PFSK-1 (cell line): ENCODE measurements around the gene TFPI.

Source experiments
- FOXP2 ChIP-seq: optimal IDR thresholded peaks from 2 replicates; pipeline ENCODE3; 2011; ENCODE audit warnings: borderline replicate concordance, control low read depth, inconsistent platforms; ENCODE audit not compliant: insufficient read depth; ENCODE audit errors: extremely low read length, extremely low read depth
- POLR2AphosphoS5 ChIP-seq: IDR thresholded peaks from 2 replicates; pipeline ENCODE4 v1.6.1; 2012; ENCODE audit warnings: low read depth, mild to moderate bottlenecking, control low read depth, low read length, moderate library complexity
- SIN3A ChIP-seq: IDR thresholded peaks from 2 replicates; pipeline ENCODE4 v1.6.1; 2012; ENCODE audit warnings: mild to moderate bottlenecking, low read length, moderate library complexity, borderline replicate concordance; ENCODE audit not compliant: insufficient read depth
- TAF1 ChIP-seq: IDR thresholded peaks from 2 replicates; pipeline ENCODE4 v1.6.1; 2012; ENCODE audit warnings: low read length, control low read depth, borderline replicate concordance; ENCODE audit not compliant: insufficient read depth
- TF ChIP-seq, protein P1 (sequence below), 2 experiments: IDR thresholded peaks; 2 replicates each; pipeline versions ENCODE4 v1.6.1 to v1.8.0; 2011 to 2012; ENCODE audit warnings: low read depth in 2 of 2, low read length in 2 of 2, control low read depth in 1 of 2, inconsistent platforms in 1 of 2, mild to moderate bottlenecking in 1 of 2, moderate library complexity in 1 of 2; ENCODE audit not compliant: insufficient read depth in 1 of 2

Gene TFPI

DNA sequence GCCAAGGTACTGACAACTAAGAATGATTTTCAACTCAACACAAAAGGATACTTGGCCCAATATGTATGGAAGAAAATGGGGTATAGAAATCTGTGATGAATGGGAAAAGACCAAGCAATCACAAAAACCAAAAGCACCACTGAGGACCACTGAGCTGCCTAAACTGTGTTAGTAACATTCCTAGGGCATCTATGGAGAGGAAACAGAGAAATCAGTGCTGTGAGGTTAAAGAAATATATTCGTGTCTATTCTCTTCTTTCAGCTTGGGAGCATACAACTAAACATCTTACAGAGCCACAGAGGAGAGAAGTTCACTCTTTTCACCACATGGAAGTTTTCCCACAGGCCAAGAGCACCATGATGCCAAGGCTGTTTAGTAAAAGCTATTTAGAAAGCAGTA is 58.9 kb downstream of the TFPI start:
- no peak for TF ChIP-seq TAF1
- no peak for TF ChIP-seq POLR2AphosphoS5
- TF ChIP-seq, protein P1, sequence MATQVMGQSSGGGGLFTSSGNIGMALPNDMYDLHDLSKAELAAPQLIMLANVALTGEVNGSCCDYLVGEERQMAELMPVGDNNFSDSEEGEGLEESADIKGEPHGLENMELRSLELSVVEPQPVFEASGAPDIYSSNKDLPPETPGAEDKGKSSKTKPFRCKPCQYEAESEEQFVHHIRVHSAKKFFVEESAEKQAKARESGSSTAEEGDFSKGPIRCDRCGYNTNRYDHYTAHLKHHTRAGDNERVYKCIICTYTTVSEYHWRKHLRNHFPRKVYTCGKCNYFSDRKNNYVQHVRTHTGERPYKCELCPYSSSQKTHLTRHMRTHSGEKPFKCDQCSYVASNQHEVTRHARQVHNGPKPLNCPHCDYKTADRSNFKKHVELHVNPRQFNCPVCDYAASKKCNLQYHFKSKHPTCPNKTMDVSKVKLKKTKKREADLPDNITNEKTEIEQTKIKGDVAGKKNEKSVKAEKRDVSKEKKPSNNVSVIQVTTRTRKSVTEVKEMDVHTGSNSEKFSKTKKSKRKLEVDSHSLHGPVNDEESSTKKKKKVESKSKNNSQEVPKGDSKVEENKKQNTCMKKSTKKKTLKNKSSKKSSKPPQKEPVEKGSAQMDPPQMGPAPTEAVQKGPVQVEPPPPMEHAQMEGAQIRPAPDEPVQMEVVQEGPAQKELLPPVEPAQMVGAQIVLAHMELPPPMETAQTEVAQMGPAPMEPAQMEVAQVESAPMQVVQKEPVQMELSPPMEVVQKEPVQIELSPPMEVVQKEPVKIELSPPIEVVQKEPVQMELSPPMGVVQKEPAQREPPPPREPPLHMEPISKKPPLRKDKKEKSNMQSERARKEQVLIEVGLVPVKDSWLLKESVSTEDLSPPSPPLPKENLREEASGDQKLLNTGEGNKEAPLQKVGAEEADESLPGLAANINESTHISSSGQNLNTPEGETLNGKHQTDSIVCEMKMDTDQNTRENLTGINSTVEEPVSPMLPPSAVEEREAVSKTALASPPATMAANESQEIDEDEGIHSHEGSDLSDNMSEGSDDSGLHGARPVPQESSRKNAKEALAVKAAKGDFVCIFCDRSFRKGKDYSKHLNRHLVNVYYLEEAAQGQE (IDR thresholded peaks at IDR 0.05; ENCODE audit: insufficient read depth in 1 of 2, low read depth in 2 of 2, low read length in 2 of 2), result no peak
- no peak for TF ChIP-seq FOXP2
- no peak for TF ChIP-seq SIN3A

DNA sequence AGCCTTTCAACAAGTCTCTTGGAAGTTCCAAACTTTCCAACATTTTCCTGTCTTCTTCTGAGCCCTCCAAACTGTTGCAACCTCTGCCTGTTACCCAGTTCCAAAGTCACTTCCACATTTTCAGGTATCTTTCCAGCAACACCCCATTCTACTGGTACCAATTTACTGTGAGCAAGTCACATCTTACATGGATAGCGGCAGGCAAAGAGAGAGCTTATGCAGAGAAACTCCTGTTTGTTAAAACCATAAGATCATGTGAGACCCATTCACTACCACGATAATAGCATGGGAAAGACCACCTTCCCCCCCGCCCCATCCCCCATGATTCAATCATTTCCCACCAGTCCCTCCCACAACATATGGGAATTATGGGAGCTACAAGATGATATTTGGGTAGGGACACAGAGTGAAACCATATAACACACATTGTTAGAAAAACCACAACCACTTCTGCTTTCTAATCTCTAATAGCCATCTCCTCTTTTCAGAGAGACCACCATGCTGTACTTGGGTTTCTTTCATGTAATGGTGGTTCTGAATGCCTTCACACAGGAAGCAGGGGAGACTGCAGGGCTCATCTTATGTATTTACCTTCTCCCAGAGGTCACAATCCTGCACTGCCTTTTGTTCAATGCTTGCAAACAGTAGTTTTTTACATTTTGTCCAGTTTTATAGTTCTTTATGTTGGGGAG is 60.2 kb downstream of the TFPI start:
- no peak for TF ChIP-seq FOXP2
- TF ChIP-seq, protein P1 (IDR thresholded peaks at IDR 0.05; ENCODE audit: insufficient read depth in 1 of 2, low read depth in 2 of 2, low read length in 2 of 2), result no peak
- TF ChIP-seq SIN3A, result no peak
- no peak for TF ChIP-seq TAF1
- TF ChIP-seq POLR2AphosphoS5, result no peak

DNA sequence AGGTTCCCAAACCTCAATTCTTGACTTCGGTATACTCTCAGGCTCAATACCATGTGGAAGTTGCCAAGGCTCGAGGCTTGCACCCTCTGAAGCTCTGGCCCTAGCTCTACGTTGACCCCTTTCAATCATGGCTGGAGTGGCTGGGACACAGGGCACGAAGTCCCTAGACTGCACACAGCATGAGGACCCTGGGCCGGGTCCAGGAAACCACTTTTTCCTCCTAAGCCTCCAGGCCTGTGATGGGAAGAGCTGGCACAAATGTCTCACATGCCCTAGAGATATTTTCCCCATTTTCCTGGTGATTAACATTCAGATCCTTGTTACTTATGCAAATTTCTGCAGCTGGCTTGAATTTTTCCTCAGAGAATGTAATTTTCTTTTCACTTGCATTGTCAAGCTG is 61.1 kb downstream of the TFPI start:
- no peak for TF ChIP-seq SIN3A
- no peak for TF ChIP-seq POLR2AphosphoS5
- TF ChIP-seq, protein P1 (IDR thresholded peaks at IDR 0.05; ENCODE audit: insufficient read depth in 1 of 2, low read depth in 2 of 2, low read length in 2 of 2), result no peak
- no peak for TF ChIP-seq FOXP2
- no peak for TF ChIP-seq TAF1

DNA sequence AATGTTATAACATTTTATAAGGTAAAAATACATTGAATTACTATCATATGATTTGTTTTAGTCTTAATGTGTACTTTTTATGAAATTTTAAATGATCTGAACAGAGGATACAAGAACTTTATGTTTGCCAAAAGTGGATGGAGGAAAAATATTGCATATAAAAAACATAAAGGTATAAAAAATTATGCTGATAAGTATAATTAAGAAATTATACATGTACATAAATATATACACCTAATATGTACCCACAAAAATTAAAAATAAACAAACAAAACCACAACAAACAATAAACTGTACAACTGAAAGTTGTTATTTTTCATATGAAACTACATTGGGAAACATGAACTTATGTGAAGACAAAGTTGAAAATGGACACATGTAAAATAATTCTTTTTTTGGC is 68.0 kb downstream of the TFPI start:
- TF ChIP-seq TAF1 (no peak), SIN3A (no peak)
- TF ChIP-seq, protein P1 (IDR thresholded peaks at IDR 0.05; ENCODE audit: insufficient read depth in 1 of 2, low read depth in 2 of 2, low read length in 2 of 2), result no peak

DNA sequence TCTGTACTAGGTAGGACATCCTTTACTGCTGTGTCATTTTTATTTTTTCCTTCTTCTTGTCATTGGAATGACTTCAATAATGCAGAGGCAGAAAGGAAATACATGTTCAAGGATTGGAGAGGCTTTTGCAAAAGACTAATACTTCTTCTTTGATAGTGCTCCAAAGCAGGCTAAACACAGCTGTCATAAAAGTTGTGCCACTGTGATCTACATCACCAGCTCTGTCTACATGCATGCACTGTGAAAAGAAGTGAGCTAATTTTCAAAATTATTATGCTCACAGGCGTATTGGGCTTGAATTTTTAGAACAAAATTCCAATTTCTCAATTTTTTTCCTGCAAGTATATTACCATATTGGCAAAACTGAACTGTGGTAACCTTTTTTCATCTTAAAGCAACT is 68.7 kb downstream of the TFPI start:
- TF ChIP-seq, protein P1 (IDR thresholded peaks at IDR 0.05; ENCODE audit: insufficient read depth in 1 of 2, low read depth in 2 of 2, low read length in 2 of 2), result no peak
- TF ChIP-seq POLR2AphosphoS5 (no peak), SIN3A (no peak), TAF1 (no peak), FOXP2 (no peak)
